SK-N-MC (cell line): ENCODE results near the gene KCNMA1.

Experiments
- EZH2 ChIP-seq: fragments of 200-600 bp; sonication (generic); IDR thresholded peaks from one replicate; pipeline ENCODE4 v1.6.1; 2017; ENCODE audit warnings: antibody characterized with exemption
- POLR2AphosphoS5 ChIP-seq: IDR thresholded peaks from 2 replicates; pipeline ENCODE4 v1.6.1; 2012; ENCODE audit warnings: mild to moderate bottlenecking, low read depth, low read length, borderline replicate concordance

DNA sequence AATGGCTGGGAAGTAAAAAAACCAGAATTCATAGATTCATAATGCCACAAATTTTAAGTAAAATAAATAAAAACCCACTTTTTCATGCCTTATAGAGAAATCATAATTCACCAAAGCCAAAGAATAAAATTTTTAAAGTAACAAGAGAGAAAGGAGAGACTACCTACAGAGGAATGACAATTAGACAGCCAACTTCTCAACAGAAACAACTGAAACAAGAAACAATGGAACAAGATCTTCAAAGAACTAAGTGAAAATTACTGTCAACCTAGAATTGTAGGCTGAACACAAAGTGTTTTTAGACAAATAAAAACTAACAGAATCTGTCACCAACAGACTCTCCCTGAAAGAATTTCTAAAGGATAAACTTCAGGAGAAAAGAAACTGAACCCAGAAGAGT lies 15.6 kb upstream of the KCNMA1 start:
- no peak for TF ChIP-seq POLR2AphosphoS5
- TF ChIP-seq EZH2: no peak
